HG03442 (cell line): ENCODE measurements around the gene CKS1B.

Experiments used
- ATAC-seq: cut with Tn5 transposase; IDR thresholded peaks from one replicate; pipeline ENCODE4 v1.9.1; 2021; ENCODE audit warnings: mild to moderate bottlenecking, moderate library complexity; ENCODE audit not compliant: unreplicated experiment

The CKS1B gene

GRCh38 chr1:154974102-154974807, at the start of gene CKS1B:
CKS1B (plus strand) TSS chr1:154974681; CDS start chr1:154974746, 65 bp downstream.
- peak; percentile 71 for ATAC-seq

GRCh38 chr1:154925335-154926170, 48.9 kb upstream of the CKS1B start:
- no peak for ATAC-seq

- no peak for ATAC-seq
These were observed 48.3 kb upstream of the CKS1B start for GRCh38 chr1:154926201-154926600.

- no peak for ATAC-seq
These were observed 42.5 kb upstream of the CKS1B start for GRCh38 chr1:154931940-154932487.

GRCh38 chr1:154934358-154934948, 40.0 kb upstream of the CKS1B start:
- no peak for ATAC-seq

GRCh38 chr1:154935749-154936554, 38.5 kb upstream of the CKS1B start:
- ATAC-seq, result peak; percentile 1

GRCh38 chr1:154936555-154937084, 37.9 kb upstream of the CKS1B start, which contains the start of gene PMVK:
PMVK (minus strand) TSS chr1:154936719; CDS start chr1:154936685, 34 bp downstream.
- peak; percentile 65 for ATAC-seq

- peak; percentile 35 for ATAC-seq
These were observed 37.1 kb upstream of the CKS1B start for GRCh38 chr1:154937085-154937987.

- ATAC-seq, result no peak
These were observed 36.5 kb upstream of the CKS1B start for GRCh38 chr1:154937988-154938386.

- no peak for ATAC-seq
These were observed 35.7 kb upstream of the CKS1B start for GRCh38 chr1:154938604-154939399.

GRCh38 chr1:154940213-154940560, 34.3 kb upstream of the CKS1B start:
- ATAC-seq, result no peak

- no peak for ATAC-seq
These were observed 33.8 kb upstream of the CKS1B start for GRCh38 chr1:154940651-154941194.

GRCh38 chr1:154941333-154942013, 33.0 kb upstream of the CKS1B start:
- ATAC-seq, result no peak

GRCh38 chr1:154943649-154944400, 30.7 kb upstream of the CKS1B start:
- ATAC-seq, result no peak

GRCh38 chr1:154944401-154945159, 29.9 kb upstream of the CKS1B start:
- ATAC-seq, result no peak
